ENCODE results near the gene CLCN5.

Gene CLCN5

DNA sequence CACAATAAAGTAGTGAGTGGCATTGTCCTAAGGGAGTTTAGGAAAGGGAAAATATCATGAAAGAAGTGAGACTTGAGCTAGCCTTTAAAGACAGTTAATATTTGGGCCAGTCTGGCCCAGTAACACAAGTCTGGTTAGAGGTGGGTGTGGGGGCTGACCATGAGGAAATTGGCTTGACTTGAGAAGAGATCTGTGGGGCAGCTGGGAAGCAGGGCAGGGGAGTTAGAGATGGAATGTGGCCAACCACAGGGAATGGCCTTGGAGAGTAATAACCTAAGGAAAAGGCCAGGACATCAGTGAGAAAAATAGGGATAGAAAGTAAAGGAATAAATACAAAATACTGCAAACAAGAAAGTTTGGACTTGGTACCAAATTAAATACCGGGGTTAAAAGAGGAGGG, 71.3 kb downstream of the CLCN5 start:
- DNase-seq (ENCODE audit: low read depth), result no peak
- TF ChIP-seq, protein P1, sequence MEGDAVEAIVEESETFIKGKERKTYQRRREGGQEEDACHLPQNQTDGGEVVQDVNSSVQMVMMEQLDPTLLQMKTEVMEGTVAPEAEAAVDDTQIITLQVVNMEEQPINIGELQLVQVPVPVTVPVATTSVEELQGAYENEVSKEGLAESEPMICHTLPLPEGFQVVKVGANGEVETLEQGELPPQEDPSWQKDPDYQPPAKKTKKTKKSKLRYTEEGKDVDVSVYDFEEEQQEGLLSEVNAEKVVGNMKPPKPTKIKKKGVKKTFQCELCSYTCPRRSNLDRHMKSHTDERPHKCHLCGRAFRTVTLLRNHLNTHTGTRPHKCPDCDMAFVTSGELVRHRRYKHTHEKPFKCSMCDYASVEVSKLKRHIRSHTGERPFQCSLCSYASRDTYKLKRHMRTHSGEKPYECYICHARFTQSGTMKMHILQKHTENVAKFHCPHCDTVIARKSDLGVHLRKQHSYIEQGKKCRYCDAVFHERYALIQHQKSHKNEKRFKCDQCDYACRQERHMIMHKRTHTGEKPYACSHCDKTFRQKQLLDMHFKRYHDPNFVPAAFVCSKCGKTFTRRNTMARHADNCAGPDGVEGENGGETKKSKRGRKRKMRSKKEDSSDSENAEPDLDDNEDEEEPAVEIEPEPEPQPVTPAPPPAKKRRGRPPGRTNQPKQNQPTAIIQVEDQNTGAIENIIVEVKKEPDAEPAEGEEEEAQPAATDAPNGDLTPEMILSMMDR (IDR thresholded peaks at IDR 0.05; ENCODE audit: control insufficient read depth, extremely low read depth, insufficient read depth), result no peak
- H3K4me3 ChIP-seq (ENCODE audit: low read depth, low read length), result no peak overlapping the region

DNA sequence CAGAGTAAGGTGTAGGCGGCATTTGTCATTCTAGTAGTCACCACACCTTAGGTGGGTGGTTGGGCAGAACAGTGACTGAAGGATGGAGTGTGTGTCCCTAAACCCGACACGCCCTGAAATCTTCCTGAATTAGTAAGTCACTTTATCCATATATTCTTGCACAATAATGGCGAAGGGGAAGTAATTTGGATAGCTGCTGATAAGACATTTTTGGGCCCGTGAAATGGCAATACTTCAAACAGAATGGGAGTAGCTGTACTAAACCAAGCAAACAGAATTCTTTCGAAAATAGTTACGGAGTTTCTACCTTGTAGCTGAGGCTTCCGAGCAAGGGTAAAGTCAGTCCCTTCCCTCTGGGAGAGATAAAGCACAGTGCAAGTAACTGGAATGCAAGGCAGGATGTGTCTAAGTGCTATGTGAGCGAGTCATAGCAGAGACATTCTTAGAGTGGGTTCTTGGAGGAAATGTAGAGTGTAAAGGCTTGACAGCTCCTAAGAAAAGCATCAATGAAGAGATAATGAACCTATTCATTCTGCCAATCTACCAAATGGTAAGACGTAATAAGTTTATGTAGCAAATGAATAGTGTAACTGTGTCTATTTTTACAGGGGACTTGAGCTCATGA, 72.8 kb downstream of the CLCN5 start:
- TF ChIP-seq, protein P1 (IDR thresholded peaks at IDR 0.05; ENCODE audit: control insufficient read depth, extremely low read depth, insufficient read depth), result no peak
- no peak for DNase-seq (ENCODE audit: low read depth)
- no peak overlapping the region for H3K4me3 ChIP-seq (ENCODE audit: low read depth, low read length)

DNA sequence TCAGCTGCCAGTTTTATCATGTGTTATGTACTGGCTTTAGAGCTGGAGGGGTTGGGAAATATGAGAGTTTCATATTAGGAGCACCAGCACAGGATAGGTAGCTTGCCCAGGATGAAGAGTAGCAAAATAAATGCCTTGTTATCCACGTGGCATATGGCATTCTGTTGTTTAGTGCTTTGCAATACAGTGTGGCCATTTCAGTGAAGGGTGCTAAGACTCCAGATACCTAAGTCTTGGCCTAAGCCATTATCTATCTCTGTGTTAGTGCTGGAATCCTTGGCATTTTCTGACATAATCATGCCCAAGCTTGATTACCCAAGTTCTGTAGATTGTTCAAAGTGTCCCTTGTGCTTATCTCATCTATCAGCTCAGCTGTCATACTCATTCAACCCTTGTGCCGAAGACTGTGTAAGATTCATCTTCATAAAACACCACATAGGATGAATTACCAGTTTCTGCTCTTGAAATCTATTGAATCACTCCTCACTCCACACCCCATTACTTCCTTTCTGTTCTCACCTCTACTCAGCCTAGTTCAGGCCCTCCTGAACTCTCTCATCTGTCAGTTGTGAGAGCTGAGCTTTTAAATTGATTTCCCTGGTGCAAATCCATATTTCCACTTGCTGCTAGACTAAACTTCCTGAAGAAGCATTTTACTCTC, 73.5 kb downstream of the CLCN5 start:
- H3K4me3 ChIP-seq (ENCODE audit: low read depth, low read length), result no peak overlapping the region
- no peak for DNase-seq (ENCODE audit: low read depth)
- TF ChIP-seq, protein P1 (IDR thresholded peaks at IDR 0.05; ENCODE audit: control insufficient read depth, extremely low read depth, insufficient read depth), result no peak

DNA sequence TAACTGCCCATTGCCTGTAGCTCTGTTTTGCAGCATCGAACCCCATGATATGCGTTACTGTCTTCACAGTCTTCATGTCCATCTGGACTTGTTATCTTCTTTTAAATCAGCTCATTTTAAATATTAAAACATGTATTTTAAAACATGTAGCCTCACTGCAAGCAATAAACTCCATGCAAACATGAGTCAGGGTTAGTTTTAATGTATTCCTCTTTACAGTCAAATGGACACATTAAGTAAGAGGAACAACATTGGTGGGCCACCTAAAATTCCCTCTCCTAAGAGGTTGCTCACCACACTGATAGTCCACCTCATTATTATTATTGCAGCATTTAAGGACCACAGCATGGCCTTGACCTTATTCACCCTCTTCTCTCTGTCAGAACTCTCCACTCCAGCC, 74.1 kb downstream of the CLCN5 start:
- no peak overlapping the region for H3K4me3 ChIP-seq (ENCODE audit: low read depth, low read length)
- TF ChIP-seq, protein P1 (IDR thresholded peaks at IDR 0.05; ENCODE audit: control insufficient read depth, extremely low read depth, insufficient read depth), result no peak
- no peak for DNase-seq (ENCODE audit: low read depth)

DNA sequence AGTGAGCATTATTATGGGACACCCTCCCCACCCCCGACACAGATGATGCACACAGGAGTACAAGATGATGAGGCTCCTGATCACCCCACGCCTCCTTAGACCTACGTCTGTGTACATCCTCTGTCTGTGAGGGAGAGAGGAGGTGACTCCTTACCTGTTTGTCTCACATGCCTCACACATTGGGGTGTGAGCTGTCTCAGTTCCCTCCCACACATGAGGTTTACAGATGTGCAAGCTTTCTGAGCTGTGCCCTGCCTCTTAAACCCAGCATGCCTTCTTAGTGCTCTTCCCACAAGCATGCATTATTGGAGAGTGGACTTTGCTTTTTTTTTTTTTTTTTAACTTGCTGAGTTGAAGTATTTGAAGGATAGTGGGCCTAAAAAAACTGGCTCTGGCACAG, 76.7 kb downstream of the CLCN5 start:
- no peak for DNase-seq (ENCODE audit: low read depth)
- no peak overlapping the region for H3K4me3 ChIP-seq (ENCODE audit: low read depth, low read length)
- TF ChIP-seq, protein P1 (IDR thresholded peaks at IDR 0.05; ENCODE audit: control insufficient read depth, extremely low read depth, insufficient read depth), result no peak

DNA sequence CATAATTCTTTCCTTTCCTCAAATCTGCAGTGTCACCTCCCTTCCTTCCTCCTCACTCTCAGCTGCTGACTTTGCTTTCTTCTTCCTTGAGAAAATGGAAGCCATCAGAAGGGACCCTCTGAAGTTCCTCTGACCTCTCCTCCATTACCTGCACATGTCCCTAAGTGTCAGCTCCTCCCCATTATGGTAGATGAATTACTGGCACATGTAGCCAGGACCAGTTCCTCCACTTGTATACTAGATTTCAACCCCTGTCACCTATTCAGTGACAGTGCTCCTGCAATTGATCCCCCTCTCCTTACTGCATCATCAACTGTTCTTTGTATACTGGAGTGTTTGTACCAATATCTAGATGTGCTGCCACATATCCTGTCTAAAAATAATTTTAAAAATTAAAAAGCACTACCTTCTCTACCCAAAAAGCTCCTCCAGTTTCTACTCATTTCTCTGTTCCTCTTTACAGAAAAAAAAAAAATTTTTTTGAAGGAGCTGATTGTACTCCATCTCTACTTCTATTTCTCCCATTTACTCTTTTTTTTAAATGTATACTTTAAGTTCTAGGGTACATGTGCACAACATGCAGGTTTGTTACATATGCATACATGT, 78.6 kb downstream of the CLCN5 start:
- H3K4me3 ChIP-seq (ENCODE audit: low read depth, low read length), result no peak overlapping the region
- TF ChIP-seq, protein P1 (IDR thresholded peaks at IDR 0.05; ENCODE audit: control insufficient read depth, extremely low read depth, insufficient read depth), result no peak
- no peak for DNase-seq (ENCODE audit: low read depth)
